Neural progenitor cell (in vitro differentiated cells): ENCODE measurements around the gene NEDD4L.

Experiments used
- CTCF ChIP-seq: fragments of 200-600 bp; sonication (generic); IDR thresholded peaks from 2 replicates; pipeline ENCODE4 v1.5.1; 2017; ENCODE audit warnings: antibody characterized with exemption, mild to moderate bottlenecking
- EZH2 ChIP-seq: fragments of 200-600 bp; sonication (generic); IDR thresholded peaks from 2 replicates; pipeline ENCODE4 v1.6.1; 2017; ENCODE audit warnings: antibody characterized with exemption, mild to moderate bottlenecking, moderate library complexity
- EZH2phosphoT487 ChIP-seq: fragments of 200-600 bp; sonication (generic); IDR thresholded peaks from 2 replicates; pipeline ENCODE4 v1.6.1; 2017; ENCODE audit warnings: antibody characterized with exemption

GRCh38 chr18:58345875-58346274, 301.8 kb downstream of the NEDD4L start:
- TF ChIP-seq CTCF (no peak), EZH2 (no peak), EZH2phosphoT487 (no peak)
